ELR (cell line): ENCODE measurements around the gene GP9.

ENCODE experiments used
- DNase-seq: peaks from one replicate; pipeline ENCODE4 v3.0.0-alpha.2; 2015; ENCODE audit warnings: low read depth

Gene GP9

DNA sequence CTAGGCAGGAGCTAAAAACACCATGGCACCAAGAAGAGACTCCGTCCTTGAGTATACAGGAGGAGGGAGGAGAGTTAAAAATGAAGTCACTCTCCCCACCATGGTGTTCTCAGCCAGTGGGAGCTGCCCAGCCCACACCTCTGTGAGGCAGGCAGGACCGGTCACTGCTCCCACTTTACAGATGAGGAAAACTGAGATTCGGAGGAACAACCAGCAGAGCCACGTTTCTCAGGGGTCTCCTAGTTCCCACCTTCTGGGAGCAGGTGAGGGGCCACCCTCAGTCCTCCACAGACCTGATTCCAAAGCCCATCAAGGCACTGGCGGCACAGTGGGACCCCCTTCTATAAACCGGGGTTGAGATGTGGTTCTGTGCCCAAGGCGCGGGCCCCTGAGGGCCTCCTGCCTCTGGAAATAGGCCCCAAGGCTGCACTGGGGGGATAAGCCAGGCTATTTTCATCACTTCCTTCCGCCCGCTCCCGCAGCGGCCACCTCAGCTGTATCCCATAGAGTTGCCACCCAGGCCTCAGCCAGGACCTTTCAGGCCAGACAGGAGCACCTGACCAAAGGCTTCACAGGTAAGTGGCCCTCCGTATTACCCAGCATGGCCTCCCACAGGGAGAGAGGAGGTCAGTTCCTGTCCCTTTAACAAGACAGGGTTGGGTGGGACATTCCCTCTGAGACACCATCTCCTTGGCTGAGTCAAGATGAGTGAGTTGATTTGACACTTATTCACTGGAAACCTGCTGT lies at the start of gene GP9:
GP9 (plus strand) TSS at position 504 of the 747 bp plus-strand sequence. CDS start 961 bp downstream, outside the sequence.
- DNase-seq, result no peak

DNA sequence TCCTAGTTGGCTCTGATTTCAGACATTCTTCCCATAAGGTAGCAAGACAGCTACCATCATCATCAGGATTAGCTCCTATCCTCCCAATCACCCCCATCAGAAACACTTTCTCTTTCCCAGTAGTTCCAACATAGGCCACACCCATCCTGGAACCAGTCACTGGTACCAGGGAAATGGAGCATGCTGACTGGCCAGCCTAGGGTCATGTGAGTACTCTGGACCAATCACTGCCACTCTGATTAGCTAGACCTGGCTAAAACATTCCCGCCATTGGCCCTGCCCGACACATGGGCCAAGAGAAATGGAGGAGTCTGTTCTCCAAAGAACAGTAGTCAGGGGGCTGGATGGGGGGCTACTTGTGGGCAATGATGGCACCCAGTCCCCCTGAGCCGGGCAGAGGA lies 47.1 kb upstream of the GP9 start:
- DNase-seq, result peak; percentile 35

DNA sequence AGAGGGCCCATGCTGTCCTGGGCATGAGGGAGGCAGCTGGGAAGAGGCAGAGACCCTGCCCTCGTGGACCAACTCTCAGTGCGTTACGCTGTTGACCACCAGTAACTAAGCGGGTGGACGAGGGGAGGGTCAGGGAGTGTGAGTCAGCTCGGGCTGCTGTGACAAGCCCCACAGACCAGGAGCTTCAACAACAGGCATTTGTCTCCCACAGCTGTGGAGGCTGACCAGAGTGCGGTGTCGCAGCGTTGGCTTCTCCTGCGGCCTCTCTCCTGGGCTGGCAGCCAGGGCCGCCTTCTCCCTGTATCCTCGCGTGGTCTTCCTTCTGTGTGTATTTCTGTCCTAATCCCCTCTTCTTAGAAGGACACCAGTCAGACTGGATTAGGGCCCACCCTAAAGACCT lies 46.4 kb upstream of the GP9 start:
- no peak for DNase-seq

DNA sequence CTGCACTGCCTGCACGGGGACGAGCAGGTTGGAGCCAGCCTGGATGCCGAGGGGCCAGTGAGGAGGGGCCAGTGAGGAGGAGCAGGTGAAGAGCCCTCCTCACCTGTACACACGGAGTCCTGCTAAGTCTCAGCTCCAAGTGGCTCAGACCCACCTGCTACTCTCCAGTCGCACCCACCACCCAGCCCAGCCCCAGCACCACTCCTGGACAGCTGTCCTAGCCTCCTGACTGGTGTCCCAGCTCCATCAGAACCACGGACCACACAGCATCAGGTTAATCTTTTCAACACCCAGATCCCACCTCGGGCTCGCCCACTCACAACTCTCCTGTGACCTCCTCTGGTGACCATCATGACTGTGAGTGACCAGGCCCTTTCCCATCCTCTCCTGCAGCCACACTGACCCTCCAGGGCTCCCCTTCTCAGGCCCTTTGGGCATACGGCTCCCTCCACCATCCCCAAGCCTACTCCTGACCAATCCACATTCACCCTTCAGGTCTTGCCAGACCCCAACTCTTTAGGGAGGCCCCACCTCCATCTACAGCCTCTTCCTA lies 45.7 kb upstream of the GP9 start:
- DNase-seq, result no peak

DNA sequence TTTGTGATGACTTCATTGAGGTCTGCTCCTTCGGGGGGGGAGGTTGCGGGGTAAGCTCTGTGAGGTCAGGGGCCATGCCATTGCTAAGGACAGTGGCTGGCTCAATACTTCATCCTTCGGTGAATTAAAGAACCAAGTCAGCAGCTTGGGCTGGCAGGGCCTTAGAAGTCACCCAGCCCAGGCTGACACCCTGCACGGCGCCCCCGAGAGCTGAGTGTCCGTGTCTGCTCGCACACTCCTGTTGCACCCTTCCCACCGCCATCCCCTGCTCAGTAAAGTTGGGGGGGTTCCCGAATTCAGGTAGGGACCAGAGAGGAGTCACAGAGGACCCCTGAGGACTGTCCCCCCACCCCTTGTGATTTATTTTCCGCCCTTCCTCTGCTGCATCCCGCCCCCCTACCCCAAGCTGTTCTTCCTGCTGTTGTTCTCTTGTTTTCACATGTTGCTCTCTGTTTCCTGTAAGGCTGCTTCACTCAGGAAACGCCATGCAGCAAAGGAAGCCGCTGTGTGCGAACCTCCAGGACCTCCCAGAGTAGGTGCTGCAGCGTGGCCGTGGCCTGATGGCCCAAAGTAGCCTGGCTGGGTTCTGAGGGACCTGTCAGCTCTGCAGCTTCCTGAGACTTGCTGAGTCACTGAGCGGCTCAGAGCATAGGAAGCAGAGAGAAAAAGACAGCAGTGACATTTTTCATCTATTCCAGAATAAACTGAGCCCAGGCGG lies 45.0 kb upstream of the GP9 start:
- DNase-seq, result no peak

DNA sequence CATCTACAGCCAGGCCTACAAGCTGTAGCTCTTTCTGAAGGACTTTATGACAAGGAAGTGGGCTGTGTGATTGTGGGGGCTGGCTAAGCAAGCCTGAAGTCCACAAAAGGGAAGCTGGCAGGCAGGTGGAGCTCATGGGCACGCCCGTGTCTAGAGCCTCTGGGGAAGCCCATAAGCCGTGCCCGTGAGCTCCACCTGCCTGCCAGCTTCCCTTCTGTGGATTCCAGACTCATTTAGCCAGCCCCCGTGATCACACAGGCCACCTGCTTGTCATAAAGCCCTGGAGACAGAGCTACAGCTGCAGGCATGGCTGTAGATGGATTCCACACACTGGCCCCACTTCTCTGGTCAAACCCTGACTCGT lies 44.2 kb upstream of the GP9 start:
- no peak for DNase-seq

DNA sequence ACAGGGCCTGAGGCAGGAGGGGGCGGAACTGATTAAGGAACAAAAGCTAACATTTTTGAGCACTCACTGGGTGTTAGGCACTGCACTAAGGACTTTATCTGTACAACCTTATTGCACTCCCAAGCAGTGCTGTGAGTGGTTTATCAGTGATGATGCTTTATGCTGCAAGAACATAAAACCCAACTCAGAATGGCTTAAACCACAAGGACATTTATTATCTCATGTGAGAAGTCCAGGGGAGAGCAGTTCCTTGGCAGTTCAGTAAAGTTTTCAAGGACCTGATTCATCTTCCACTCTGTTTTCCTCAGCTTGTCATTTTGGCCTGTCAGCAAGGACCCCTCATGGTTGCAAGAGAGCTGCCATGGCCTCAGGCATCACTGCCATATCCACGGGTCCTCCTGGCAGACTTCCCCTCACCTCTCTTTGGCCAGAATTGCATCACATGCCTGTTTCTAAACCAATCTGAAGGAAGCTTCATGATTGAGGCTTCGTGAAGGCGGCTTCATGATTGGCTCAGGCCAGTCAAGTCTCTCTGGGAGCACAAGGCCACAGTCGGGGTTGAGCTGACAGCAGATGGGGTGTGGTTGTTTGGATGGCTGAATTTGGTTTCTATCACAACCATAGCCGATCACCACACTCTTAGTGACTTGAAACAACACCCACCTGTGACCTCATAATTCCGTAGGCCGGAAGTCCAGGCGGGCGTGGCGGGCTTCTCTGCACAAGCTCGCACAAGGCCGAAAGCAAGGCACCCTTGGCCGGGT lies 43.7 kb upstream of the GP9 start:
- no peak for DNase-seq

DNA sequence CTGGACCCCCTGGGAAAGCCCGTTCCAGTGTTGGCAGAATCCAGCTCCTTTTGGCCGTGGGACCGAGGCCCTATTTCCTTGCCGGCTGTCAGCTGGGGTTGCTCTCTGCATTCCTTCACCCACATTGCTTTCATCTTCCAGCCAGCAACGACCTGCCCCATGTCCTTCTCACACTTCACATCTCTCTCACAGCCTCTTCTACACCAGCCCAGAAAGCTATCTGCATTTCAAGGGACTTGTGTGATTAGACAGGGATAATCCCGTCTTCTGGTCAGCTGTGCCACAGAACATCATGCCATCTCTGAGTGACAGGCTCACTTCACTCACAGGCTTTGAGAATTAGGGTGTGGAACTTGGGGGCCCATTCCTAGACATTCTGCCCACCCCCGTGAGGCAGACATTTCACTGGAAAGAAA lies 43.1 kb upstream of the GP9 start:
- DNase-seq, result no peak

DNA sequence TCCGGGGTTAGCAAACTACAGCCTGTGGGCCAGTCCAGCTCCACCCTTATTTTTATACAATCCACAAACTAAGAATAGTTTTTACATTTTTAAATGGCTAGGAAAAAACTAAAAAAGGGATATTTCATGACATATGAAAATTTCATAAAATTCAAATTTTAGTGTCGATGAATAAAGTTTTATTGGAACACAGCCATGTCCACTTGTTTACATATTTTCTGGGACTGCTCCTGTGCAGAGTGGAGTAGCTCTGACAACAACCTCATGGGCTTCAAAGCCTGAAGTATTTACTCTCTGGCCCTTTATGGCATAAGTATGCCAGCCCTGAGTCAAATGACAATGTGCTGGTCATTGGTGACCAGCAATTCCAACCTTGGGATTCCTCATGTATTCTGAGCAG lies 42.3 kb upstream of the GP9 start:
- DNase-seq, result no peak

DNA sequence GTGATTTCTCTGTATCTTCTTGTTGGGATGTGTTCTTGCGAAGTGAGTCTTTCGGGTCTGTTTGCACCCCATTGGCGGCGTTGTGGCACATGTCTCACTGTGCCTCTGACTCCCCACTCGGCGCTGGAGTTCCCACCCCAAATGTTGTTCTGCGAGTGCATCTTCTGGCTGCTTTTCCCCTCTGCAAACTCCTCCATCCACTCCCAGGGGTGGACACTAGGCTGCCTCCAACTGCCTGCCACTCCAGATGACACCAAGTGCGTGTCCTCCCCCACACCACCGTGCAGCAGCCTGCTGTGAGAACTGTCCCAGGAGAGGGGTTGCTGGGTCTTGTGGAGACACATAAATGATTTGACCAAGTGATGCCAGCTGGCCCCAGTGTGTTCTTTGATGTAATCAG lies 41.8 kb upstream of the GP9 start:
- no peak for DNase-seq

DNA sequence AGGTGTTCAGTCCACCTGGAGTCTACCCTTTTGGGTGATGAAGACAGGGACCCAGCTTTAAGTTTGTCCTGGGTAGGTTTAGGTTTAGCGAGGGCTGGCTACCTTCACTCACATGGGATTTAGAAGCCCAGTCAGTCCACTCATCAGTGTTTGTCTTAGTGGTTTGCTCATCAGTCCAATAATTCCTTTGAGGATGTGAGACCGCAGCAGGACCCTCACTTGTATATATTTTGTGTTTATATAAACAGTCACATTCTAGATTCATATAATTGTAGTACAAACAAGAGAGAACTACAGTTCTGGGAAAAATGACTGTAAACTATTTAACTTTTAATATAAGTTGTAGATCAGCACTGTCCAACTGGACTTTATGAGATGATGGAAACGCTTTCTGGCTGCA lies 41.3 kb upstream of the GP9 start:
- DNase-seq, result no peak

DNA sequence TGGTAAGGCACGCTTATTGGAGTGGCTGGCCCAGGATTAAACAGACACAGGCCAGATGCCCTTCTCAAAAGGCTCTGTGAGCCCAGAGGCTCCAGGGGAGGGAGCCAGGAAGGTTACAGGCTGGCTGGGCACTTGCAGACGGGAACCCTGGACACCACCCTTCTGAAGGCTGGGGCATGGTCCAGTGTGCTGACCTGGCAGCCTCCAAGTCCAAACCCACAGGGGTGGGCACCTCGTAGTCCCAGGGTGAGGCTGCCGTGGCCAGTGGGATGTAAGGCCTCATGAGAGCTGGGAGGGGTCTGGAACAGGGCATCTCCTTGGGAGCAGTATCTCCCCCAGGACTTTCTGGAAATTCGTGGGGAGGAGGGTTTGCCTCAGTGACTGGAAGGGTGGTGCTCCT lies 39.9 kb upstream of the GP9 start:
- DNase-seq, result no peak

DNA sequence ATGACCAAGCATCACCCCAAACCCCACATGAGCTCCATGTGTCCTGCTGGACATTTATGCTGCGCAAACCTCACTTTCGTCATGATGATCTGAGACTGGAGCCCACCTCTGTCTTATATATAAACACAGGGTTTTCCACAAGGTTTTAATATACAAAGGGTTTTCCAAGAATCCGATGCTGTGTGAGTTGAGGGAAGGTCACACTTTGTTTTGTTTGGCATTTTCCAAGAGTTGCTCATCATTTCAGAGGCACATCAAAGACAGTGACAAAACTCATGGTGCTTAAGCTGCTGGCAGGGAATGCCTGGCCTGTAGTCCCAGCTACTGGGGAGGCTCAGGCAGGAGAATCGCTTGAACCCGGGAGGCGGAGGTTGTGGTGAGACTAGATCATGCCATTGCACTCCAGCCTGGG lies 39.4 kb upstream of the GP9 start:
- peak; percentile 17 for DNase-seq

DNA sequence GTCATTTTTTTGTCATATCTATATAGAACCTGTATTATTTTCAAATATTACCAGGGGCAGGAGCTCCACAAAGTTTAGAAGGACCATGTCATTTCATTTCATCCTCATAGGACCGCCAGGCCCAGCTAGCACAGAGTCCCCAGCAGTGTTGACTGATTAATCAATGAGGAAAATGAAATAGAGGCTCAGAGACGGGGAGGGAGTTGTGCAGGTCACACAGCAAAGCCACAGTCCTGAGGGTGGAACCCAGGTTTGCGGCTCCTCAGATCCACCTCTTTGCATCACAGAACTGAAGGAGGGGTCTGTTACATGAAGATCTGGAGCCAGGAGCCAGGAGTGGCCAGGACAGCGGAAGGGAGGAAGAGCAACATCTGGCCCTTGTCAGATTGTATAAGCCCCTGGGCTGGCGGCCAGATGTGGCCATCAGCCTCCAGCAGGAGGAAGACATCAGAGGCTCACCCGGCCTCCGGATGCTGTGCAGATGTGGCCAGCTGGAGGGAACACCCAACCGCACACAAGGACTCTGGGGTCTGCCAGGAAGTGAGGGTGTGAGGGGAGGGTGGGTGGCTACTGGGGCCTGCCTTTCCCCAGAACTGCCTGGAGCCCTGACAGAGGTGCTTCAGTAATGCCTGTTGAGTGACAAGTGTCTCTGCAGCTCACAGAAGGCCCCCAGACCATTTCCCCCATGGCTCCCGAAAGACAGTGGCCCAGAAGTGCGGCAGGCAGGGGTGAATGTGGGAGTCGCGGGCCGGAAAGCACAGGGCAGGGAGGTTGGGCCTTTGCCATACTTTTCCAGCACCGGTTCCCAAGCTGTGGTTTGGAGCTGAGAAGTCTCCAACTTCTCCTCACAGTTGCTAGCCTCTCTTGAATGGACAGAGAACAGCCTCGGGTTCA lies 38.2 kb upstream of the GP9 start:
- no peak for DNase-seq

DNA sequence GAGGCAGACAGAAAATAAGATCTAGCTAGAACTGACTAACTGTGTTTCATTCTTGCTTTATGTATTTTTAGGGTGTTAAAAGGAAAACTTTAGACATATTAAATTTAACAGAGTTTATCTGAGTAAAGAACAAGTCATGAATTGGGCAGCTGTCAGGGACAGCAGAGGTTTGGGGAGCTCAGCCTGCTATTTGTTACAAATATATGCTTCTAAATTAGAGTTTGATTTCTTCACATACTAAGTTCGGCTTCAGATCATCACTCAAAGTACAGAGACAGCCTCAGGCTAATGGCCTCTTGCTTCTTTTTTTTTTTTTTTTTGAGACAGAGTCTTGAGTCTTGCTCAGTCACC lies 37.6 kb upstream of the GP9 start:
- no peak for DNase-seq

DNA sequence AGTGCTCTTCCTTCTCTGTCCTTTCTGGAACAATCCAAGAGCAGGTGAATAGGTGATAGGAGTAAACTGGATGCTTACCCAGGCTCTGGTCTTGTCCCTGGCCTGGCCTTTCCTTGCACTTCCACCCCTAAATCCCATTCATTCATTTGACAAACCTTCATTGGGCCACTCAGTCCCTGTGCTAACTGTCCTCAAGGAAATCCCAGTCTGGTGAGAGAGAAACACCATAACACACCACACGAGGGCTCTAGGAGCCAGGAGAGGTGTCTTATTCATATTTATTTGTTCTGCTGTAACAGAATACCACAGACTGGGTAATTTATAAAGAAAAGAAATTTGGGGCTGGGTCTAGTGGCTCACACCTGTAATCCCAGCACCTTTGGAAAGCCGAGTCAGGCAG lies 36.7 kb upstream of the GP9 start:
- peak; percentile 56 for DNase-seq

DNA sequence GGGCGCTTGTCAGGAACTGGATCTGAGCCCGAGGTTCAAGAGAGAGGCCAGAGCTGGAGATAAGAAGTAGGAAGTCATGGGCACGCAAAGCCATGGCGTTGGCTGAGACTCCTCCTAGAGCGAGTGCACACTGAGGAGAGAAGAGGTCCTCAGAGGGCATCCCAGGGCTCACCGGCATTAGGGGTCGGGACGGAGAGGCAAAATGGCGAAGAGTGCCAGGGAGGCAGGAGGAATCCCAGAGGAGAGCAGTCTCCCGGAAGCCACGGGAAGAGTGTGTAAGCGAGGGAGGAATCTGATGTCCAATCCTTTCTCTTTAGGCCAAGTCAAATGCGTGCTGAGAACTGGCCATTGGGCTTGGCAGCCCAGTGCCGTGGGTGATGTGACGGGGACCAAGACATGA lies 35.5 kb upstream of the GP9 start:
- no peak for DNase-seq

DNA sequence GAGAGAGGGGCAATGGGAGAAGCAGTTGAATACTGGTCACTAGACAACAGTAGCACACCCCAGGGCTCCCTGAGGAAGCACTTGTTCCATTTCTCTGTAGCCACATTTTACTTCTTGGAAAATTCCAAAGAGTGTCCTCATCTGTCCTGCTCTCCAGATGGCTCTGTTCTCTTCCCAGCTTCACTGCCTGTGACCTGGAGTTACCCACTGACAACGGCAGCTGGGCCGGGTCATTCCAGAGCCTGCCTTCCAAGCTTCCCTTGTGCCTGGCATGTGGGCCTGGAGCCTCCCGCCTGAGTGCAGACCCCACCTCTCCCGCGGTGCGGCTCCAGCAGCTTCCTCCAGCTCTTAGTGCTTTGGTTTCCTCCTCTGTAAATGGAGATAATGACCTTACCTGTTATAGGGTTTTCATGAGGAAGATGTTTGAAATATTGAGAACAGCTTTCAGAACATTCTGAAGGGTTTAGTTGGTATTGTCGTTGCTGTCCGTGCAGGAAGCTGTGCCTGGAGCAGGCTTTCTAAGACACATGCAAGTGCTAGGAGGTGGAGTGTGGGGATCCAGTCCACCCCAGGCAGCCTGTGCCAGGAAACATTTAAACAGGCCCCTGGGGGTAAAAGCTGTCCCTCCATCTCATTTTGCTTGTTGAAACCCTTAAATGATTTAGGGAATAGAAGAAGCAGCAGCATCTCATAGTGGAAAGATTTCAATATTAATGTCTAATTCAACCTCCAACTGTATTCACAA lies 34.7 kb upstream of the GP9 start:
- DNase-seq, result no peak

DNA sequence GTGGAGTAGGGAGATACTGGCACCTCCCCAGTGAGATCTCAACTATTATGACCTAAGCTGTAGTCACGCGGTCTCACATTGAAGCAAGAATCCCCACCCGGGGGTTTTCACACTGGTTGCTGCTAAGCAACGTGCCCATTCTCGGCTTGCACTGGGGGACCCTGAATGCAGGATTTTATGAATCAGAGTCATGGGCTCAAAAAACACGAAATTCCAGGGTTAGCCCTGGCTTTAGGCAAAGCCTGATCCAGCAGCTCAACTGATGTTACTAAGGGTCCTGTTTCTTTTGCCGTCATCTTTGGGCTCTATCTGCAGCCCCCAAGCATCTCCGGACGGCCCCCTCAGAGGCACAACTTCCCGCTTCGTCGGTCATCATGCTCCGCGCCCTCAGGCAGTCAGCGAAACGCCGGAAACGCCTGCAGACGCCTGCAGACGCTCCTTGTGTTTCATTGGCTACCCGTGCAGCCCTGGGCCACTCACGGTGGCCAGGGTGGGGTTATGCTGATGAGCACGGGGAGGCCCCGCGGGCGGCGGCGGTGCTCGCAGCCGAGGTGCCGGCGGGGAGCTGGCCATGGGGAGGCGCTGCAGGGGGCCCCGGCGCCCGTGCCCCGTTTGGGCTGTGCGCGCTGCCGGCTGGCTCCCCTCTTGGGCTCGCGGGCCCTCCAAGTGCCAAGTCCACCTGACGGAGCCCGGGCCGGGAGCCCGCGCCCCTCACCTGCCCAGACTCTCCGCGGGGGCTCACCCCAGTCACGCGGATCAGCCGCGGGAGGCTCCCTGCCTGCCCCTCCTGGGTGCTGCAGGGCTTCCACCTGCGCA lies 33.6 kb upstream of the GP9 start:
- DNase-seq, result peak; percentile 79

DNA sequence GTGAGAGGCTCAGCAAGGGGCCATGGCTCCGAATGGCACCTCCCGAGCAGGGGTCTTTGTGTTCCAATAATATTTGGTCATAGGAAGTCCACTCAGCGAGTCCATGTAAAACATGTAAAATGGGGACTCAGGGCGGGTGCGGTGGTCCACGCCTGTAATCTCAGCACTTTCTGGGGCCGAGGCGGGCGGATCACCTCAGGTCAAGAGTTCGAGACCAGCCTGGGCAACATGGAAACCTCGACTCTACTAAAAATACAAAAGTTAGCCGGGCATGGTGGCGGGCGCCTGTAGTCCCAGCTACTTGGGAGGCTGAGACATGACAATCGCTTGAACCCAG lies 33.1 kb upstream of the GP9 start:
- DNase-seq, result no peak
